ENCODE results near the gene KCNC3.

Gene KCNC3

DNA sequence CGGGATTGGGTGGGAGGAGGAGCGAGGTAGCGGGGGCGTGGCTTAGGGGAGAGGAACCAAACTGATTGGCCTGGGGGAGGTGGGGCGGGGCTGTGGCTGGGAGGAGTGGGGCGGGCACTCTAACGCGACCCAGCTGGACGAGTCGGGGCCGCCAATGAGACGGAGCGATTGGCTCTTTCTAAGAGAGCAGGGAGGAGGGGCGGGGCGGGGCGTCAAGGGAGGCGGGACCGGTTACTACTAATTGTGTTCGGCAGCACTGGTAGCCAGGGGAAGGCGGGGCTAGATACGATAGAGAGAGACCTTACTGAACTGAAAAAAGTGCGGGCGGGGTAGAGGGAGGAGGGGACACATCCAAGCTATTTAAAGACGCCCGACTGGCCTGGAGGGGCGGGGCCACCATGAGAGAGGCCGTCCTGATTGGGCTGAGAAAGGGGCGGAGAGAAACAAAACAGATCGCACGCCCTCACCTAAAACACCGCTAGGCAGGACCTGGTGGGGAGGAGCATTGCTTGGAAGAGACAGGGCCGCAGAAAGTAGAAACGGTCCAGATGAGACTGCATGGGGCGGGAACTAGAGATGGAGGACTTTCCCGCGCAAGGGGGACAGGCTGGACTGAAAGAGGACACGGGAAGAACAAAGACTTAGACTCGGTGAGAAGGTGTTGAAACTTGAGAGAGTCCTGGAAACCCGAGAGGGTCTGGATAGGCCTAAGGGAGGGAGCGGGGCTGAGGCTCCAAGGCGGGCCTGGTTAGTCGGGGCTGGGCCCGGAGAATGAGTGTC is at the start of gene KCNC3:
Gene KCNC3 (minus strand): TSS at position 232 of the 780 bp plus-strand sequence. CDS start 295 bp downstream, outside the sequence.
- in situ Hi-C loops (cut with HindIII; ENCODE audit: low pct_unique_long_range_greater_than_20kb, low sequenced_read_pairs) = no loop called here
- peak; percentile 90 to 99 for DNase-seq (ENCODE audit: low read depth in 1 of 2, low spot score in 1 of 2)
- no peak for TF ChIP-seq JUND (IDR thresholded peaks at IDR 0.05; ENCODE audit: low read depth)

GRCh38 chr19:50378863-50379236 is 49.7 kb upstream of the KCNC3 start:
- no peak for DNase-seq (ENCODE audit: low read depth in 1 of 2, low spot score in 1 of 2)
- in situ Hi-C loops (cut with HindIII; ENCODE audit: low pct_unique_long_range_greater_than_20kb, low sequenced_read_pairs) = no loop called here
- no peak for TF ChIP-seq JUND (IDR thresholded peaks at IDR 0.05; ENCODE audit: low read depth)

GRCh38 chr19:50378169-50378862 is 49.1 kb upstream of the KCNC3 start:
- DNase-seq (ENCODE audit: low read depth in 1 of 2, low spot score in 1 of 2) = no peak
- no peak for TF ChIP-seq JUND (IDR thresholded peaks at IDR 0.05; ENCODE audit: low read depth)
- in situ Hi-C loops (cut with HindIII; ENCODE audit: low pct_unique_long_range_greater_than_20kb, low sequenced_read_pairs) = no loop called here

- DNase-seq (ENCODE audit: low read depth in 1 of 2, low spot score in 1 of 2) = no peak
- no peak for TF ChIP-seq JUND (IDR thresholded peaks at IDR 0.05; ENCODE audit: low read depth)
- in situ Hi-C loops (cut with HindIII; ENCODE audit: low pct_unique_long_range_greater_than_20kb, low sequenced_read_pairs) = no loop called here
Observed at GRCh38 chr19:50377517-50377916, 48.3 kb upstream of the KCNC3 start.

GRCh38 chr19:50377051-50377461 is 47.9 kb upstream of the KCNC3 start:
- in situ Hi-C loops (cut with HindIII; ENCODE audit: low pct_unique_long_range_greater_than_20kb, low sequenced_read_pairs) = no loop called here
- no peak for TF ChIP-seq JUND (IDR thresholded peaks at IDR 0.05; ENCODE audit: low read depth)
- no peak for DNase-seq (ENCODE audit: low read depth in 1 of 2, low spot score in 1 of 2)

GRCh38 chr19:50376166-50377050 is 47.2 kb upstream of the KCNC3 start, which contains the start of gene NR1H2:
NR1H2 (plus strand) TSS chr19:50376457; CDS start chr19:50377606, 1,149 bp downstream.
- in situ Hi-C loops (cut with HindIII; ENCODE audit: low pct_unique_long_range_greater_than_20kb, low sequenced_read_pairs) = no loop called here
- TF ChIP-seq JUND (IDR thresholded peaks at IDR 0.05; ENCODE audit: low read depth) = no peak
- DNase-seq (ENCODE audit: low read depth in 1 of 2, low spot score in 1 of 2) = peak; percentile 71 to 97

GRCh38 chr19:50371914-50372475 is 42.8 kb upstream of the KCNC3 start:
- no peak for TF ChIP-seq JUND (IDR thresholded peaks at IDR 0.05; ENCODE audit: low read depth)
- in situ Hi-C loops (cut with HindIII; ENCODE audit: low pct_unique_long_range_greater_than_20kb, low sequenced_read_pairs) = no loop called here

DNA sequence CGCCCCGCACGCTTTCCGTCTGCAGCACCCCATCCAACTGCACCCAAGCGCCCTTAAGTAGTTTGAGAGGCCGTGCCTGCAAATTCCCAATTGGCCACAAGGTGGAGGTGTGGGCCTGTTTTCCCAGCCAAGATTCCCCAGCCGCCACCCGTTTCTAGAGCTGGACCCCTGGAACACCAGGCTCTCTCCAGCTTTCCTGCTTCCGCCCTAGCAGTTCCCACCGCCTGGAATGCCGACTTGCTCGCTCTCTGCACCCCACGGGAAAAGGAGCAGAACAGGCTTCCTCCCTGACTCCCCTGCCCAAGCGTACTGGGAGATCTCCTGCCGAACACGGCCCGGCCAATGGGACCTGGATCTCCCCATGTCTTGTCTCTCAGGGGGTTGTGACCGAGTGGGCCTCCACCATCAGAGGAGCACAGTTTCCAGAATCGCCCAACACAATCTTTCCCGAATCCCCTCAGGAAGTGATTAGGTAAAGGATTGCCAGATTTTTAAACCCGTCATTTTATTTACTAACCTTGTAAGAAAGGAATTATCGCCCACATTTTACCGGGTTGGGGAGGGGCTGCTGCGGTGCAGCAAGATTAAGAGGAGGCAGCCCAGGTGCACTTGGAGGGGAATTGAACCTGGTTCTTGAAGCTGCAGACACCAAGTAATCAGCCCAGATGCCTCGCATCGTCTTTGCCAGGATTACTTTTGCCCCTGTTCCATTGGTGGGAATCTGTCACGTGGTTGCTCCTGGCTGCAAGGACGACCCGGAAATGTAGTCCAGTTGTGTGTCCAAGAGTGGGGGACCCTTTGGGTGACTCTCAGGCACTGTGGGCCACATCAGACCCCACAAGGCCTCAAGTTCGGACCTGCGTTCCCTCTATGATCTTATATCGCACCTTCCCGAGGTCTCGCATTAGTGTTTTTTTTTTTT is 39.7 kb upstream of the KCNC3 start:
- peak; percentile 80 to 86 for DNase-seq (ENCODE audit: low read depth in 1 of 2, low spot score in 1 of 2)
- in situ Hi-C loops (cut with HindIII; ENCODE audit: low pct_unique_long_range_greater_than_20kb, low sequenced_read_pairs) = no loop called here
- TF ChIP-seq JUND (IDR thresholded peaks at IDR 0.05; ENCODE audit: low read depth) = no peak

More at GRCh38 chr19:50371914-50372475, 42.8 kb upstream of the KCNC3 start:
- no peak for DNase-seq (ENCODE audit: low read depth in 1 of 2, low spot score in 1 of 2)

DNA sequence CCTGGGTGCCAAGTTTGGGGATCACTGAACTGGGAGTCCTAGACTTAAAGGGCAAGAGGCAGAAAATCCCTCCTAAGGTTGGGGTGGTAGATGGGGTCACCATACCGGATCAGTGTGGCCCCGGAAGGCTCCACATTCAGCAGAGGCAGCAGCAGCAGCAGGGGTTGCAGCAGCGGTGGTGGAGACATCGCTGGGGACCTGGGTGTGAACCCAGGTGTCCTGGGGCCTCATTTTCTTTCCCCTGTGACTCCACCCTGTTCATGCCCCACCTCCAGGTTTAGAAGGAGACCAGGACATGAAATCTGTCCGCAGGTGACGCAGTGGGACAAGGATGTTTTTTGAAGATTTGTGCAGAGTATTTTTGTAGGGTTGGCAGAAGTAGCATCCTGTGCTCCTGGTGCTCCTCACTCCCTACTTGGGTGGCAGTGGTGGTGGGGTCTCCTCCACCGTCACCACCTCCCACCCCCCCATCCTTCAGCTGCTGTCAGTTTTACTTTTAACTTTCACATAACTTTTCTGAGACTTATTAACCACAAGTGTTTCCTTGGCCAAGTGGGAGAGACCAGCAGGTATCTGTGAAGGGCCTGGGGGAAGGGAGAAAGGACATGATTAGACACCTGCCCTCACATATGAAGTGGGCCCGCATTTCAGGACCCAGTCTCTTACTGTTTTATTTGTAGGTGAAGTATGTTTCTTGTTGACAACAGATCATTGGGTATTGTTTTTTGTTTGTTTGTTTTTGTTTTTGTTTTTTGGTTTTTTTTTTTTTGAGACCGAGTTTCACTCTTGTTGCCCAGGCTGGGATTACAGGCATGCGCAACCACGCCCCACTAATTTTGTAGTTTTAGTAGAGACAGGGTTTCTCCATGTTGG is 36.5 kb upstream of the KCNC3 start, which contains the start of gene NAPSA:
Gene NAPSA (minus strand): TSS at position 206 of the 873 bp plus-strand sequence. CDS start 18 bp downstream, at position 188.
- no peak for DNase-seq (ENCODE audit: low read depth in 1 of 2, low spot score in 1 of 2)
- in situ Hi-C loops (cut with HindIII; ENCODE audit: low pct_unique_long_range_greater_than_20kb, low sequenced_read_pairs) = no loop called here
- no peak for TF ChIP-seq JUND (IDR thresholded peaks at IDR 0.05; ENCODE audit: low read depth)

- no peak for TF ChIP-seq JUND (IDR thresholded peaks at IDR 0.05; ENCODE audit: low read depth)
- no peak for DNase-seq (ENCODE audit: low read depth in 1 of 2, low spot score in 1 of 2)
- in situ Hi-C loops (cut with HindIII; ENCODE audit: low pct_unique_long_range_greater_than_20kb, low sequenced_read_pairs) = no loop called here
Observed at GRCh38 chr19:50362656-50363424, 33.7 kb upstream of the KCNC3 start.

Data from T47D (cell line).